GDM1 (cell line): ENCODE results near the gene CCDC38.

ENCODE experiments used
- DNase-seq: peaks from one replicate; lab custom pipeline; 2025; lab: John Stamatoyannopoulos, UW

CCDC38 gene

DNA sequence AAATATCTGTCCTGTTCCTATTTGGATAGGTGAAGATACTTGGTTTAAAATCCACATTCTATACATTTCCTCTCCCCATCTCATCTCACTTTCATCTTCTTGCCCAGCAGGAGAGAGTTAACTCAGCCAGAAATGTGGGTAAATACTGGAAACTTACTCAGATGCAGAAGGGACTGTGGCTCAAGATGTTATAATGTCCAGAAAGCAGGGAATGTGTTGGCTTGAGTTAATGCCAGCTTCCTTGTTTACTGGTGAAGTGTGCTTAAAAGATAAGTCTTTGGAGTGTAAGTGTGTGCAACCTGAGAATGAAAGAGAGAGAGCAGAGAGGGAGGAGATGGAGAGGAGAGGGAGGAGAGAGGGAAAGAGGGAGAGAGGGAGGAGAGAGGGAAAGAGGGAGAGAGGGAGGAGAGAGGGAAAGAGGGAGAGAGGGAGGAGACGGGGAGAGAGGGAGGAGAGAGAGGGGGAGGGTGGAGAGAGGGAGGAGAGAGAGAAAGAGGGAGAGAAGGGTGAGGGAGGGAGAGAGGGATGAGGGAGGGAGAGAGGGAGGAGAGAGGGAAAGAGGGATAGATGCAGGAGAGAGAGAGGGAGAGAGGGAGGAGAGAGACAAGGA, 105.7 kb downstream of the CCDC38 start:
- no peak for DNase-seq

DNA sequence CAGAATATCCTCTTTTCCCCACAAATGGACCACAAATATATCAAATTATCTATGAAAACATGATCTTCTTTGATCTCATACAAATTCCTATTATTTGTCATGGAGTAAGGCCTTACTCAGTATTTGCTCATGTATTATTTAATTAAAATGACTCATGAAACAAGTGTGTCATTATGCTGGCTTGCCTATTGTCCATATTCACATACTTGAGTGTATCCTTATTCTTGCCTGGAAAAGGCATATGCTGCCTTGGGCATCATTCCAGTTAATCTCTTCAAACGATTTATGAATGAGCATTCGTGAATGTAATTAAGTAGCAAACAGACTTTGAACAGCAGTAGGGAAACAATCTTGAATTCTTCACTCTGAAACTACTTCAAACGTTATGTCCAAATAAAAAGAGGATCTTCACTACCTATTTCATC, 106.2 kb downstream of the CCDC38 start:
- DNase-seq: no peak

DNA sequence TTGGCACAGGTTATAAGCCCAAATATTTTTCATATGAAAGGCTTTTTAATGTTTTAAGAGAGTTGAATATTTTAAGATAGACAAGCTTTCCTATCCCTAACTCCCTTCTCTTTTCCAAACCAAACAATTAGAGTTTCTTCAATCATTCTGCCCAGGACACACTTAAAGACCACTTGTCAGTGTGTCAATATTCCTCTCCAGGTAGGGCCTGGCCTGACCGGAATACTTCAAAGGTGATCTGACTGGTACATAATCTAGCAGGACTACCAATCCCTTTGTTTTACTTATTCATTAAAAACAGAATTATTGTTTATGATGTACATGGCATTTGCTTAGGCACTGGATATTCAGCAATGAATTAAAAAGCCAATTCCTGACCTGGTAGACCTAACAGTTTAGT, 107.8 kb downstream of the CCDC38 start:
- DNase-seq: no peak

DNA sequence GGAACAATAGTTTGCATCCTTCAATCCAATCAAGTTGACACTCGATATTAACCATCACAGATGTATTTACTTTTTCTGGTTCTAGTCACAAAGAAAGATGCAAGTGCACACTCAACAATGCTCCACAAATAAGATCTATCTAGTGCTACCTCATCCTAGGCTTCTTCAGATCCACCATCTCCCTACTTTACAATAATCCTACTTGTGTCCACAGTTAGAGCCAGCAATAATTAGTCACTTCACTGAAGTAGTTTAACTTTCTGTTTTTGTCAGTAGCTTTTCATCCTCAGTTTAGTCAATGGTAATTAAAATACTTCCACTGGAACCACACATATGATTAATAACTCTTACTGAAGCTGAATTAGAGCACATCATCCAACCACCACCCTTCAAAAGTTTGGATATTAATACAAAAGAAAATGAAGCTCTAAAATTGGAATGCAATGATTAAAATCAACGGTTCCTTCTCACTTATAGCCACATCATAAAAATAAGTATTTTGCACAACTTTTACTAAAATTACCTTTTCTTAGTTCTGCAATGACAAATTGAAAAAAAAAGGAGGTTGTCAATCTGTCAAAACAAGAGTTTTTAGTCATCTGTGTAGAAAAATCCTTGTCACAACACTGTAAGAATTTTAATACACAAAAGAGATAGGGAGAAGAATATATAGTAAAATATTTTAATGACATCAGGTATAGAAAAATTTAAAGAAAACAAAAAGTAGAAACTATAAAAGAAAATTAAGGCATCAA, 111.9 kb downstream of the CCDC38 start:
- DNase-seq: no peak

DNA sequence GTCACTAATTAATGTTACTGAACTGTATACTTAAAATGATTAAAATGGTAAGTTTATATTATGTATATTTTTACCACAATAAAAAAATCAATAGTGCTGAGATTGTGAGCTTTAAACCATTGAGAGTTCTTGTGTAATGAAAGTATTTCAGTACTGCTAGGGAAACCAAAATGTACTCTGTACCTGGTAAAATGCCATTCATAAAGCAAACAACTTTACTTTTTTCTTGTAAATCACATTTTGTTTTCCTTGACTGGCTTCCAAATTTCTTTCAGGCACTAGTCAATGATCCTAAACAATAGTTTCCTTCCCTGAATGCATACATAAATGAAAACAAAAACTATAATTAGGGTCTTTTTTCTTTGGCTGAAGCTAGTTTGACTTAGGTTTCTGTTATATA, 113.0 kb downstream of the CCDC38 start:
- DNase-seq: no peak

DNA sequence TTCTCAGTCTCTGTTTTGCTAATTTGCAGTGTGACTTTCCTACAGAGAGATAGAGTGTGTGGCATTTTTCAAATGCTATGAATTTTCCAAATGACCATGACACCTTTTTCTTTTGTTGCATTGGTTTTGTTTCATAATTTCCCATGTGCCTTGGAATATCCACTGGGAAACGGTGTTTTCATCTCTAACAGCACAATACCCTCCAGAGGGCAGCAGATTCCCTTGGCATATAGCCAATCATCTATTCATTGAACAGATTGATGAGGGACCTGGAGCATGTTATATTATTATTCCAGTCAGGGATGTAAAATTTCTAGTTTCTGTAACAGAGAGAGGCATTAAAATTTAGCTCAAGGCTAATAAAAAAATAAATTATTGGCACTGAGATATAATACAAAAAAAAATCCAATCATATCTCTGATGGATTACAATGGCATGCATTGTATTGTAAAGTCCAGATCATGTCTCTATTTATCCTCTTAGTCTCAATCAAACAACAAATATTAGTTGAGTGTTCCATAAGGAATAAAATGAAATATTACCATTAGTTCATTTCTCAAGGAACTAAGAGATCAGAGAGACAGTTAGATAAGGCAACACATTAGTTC, 122.2 kb downstream of the CCDC38 start:
- DNase-seq: no peak
